ENCODE results near the gene NF2.
A peak's percentile ranks its signal among the peaks of the same experiment; 100 is the strongest.
"Not testable (repeated sequence)": the region's sequence is repeated elsewhere in the genome, so short reads cannot be mapped to it uniquely, and the experiment has no call there.

NF2 gene

DNA sequence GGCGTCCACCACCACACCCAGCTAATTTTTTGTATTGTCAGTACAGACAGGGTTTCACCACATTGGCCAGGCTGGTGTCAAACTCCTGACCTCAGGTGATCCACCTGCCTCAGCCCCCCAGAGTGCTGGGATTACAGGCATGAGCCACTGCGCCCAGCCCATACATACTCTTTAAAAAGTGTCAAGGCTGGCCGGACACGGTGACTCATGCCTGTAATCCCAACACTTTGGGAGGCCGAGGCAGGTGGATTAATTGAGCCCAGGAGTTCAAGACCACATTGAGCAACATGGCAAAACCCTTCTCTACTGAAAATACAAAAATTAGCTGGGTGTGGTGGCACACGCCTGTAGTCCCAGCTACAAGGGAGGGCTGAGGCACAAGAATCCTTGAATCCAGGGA, 9.0 kb upstream of the NF2 start:
- not testable (repeated sequence) for H3K9ac ChIP-seq (ENCODE audit: low read depth in 1 of 2, low read length in 2 of 2); H3K27ac ChIP-seq (ENCODE audit: low read depth in 2 of 2, low read length in 2 of 2); H3K4me1 ChIP-seq (ENCODE audit: control insufficient read depth in 2 of 2, insufficient read depth in 2 of 2, low read length in 2 of 2); H3K4me3 ChIP-seq (ENCODE audit: low read length in 2 of 2); H3K9me3 ChIP-seq (ENCODE audit: control insufficient read depth in 2 of 2, low read length in 2 of 2); H3K36me3 ChIP-seq (ENCODE audit: control insufficient read depth in 2 of 2, insufficient read depth in 2 of 2, low read length in 2 of 2); H3K27me3 ChIP-seq (ENCODE audit: control insufficient read depth in 2 of 2, insufficient read depth in 2 of 2, low read length in 2 of 2)

GRCh38 chr22:29596408-29596807, 7.0 kb upstream of the NF2 start:
- H3K27ac ChIP-seq (ENCODE audit: low read depth in 2 of 2, low read length in 2 of 2): no peak overlapping the region

GRCh38 chr22:29597871-29598683, 5.4 kb upstream of the NF2 start:
- H3K27me3 ChIP-seq (ENCODE audit: control insufficient read depth in 2 of 2, insufficient read depth in 2 of 2, low read length in 2 of 2); H3K27ac ChIP-seq (ENCODE audit: low read depth in 2 of 2, low read length in 2 of 2); H3K36me3 ChIP-seq (ENCODE audit: control insufficient read depth in 2 of 2, insufficient read depth in 2 of 2, low read length in 2 of 2); H3K4me1 ChIP-seq (ENCODE audit: control insufficient read depth in 2 of 2, insufficient read depth in 2 of 2, low read length in 2 of 2); H3K4me3 ChIP-seq (ENCODE audit: low read length in 2 of 2); H3K9ac ChIP-seq (ENCODE audit: low read depth in 1 of 2, low read length in 2 of 2); H3K9me3 ChIP-seq (ENCODE audit: control insufficient read depth in 2 of 2, low read length in 2 of 2): not testable (repeated sequence)

More at GRCh38 chr22:29596408-29596807, 7.0 kb upstream of the NF2 start:
- Histone ChIP-seq H3K9me3 (ENCODE audit: control insufficient read depth in 2 of 2, low read length in 2 of 2) (no peaks in the 10 kb centered on the region), H3K9ac (ENCODE audit: low read depth in 1 of 2, low read length in 2 of 2) (no peak overlapping the region), H3K27me3 (ENCODE audit: control insufficient read depth in 2 of 2, insufficient read depth in 2 of 2, low read length in 2 of 2) (no peaks in the 10 kb centered on the region), H3K36me3 (ENCODE audit: control insufficient read depth in 2 of 2, insufficient read depth in 2 of 2, low read length in 2 of 2) (no peaks in the 10 kb centered on the region), H3K4me3 (ENCODE audit: low read length in 2 of 2) (no peak overlapping the region), H3K4me1 (ENCODE audit: control insufficient read depth in 2 of 2, insufficient read depth in 2 of 2, low read length in 2 of 2) (peaks cover 0 to 4% of the 10 kb centered on the region in 2 donors)

DNA sequence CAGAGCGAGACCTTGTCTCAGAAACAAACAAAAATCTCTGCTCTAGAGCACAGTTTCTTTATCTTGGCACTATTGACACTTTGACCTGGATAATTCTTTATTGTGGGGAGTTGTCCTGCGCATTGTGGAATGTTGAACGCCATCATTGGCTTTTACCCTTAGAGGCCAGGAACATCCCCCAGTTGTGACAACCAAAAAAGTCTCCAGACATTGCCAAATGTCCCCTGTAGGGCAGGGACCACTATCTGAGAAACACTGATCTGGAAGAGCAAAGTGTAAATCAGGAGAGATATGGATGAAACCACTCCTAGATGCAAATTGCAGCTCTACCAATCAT, 4.8 kb upstream of the NF2 start:
- no peak overlapping the region for H3K4me3 ChIP-seq (ENCODE audit: low read length in 2 of 2)
- H3K9ac ChIP-seq (ENCODE audit: low read depth in 1 of 2, low read length in 2 of 2): no peak overlapping the region
- H3K4me1 ChIP-seq (ENCODE audit: control insufficient read depth in 2 of 2, insufficient read depth in 2 of 2, low read length in 2 of 2): peaks cover 0 to 6% of the 10 kb centered on the region in 2 donors
- H3K27me3 ChIP-seq (ENCODE audit: control insufficient read depth in 2 of 2, insufficient read depth in 2 of 2, low read length in 2 of 2): no peaks in the 10 kb centered on the region
- no peak overlapping the region for H3K27ac ChIP-seq (ENCODE audit: low read depth in 2 of 2, low read length in 2 of 2)
- H3K9me3 ChIP-seq (ENCODE audit: control insufficient read depth in 2 of 2, low read length in 2 of 2): no peaks in the 10 kb centered on the region
- H3K36me3 ChIP-seq (ENCODE audit: control insufficient read depth in 2 of 2, insufficient read depth in 2 of 2, low read length in 2 of 2): no peaks in the 10 kb centered on the region

DNA sequence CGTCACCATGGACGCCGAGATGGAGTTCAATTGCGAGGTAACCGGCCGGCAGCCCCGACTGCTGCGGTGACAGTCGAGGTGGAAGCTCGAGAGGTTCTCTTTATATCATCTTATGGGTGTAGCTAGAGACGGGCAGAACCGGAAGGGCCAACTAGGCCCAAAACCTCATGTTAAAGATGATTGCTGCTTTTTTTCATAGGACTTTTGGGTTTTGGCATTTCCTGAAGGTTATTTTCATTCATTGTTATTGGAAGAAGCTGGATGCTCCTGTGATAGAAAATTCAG, 585 bp downstream of the NF2 start:
- Histone ChIP-seq H3K27ac (ENCODE audit: low read depth in 2 of 2, low read length in 2 of 2) (peak overlapping the region; percentile 87 to 93), H3K27me3 (ENCODE audit: control insufficient read depth in 2 of 2, insufficient read depth in 2 of 2, low read length in 2 of 2) (no peaks in the 10 kb centered on the region), H3K4me3 (ENCODE audit: low read length in 2 of 2) (peak overlapping the region; percentile 75 to 92), H3K9ac (ENCODE audit: low read depth in 1 of 2, low read length in 2 of 2) (peak overlapping the region; percentile 89 to 97), H3K9me3 (ENCODE audit: control insufficient read depth in 2 of 2, low read length in 2 of 2) (no peaks in the 10 kb centered on the region), H3K4me1 (ENCODE audit: control insufficient read depth in 2 of 2, insufficient read depth in 2 of 2, low read length in 2 of 2) (peaks cover 2 to 9% of the 10 kb centered on the region in 2 donors), H3K36me3 (ENCODE audit: control insufficient read depth in 2 of 2, insufficient read depth in 2 of 2, low read length in 2 of 2) (peaks cover 0 to 3% of the 10 kb centered on the region in 2 donors)

GRCh38 chr22:29605527-29605850, 2.1 kb downstream of the NF2 start:
- Histone ChIP-seq H3K9ac (ENCODE audit: low read depth in 1 of 2, low read length in 2 of 2) (no peak overlapping the region), H3K27me3 (ENCODE audit: control insufficient read depth in 2 of 2, insufficient read depth in 2 of 2, low read length in 2 of 2) (no peaks in the 10 kb centered on the region), H3K27ac (ENCODE audit: low read depth in 2 of 2, low read length in 2 of 2) (no peak overlapping the region), H3K9me3 (ENCODE audit: control insufficient read depth in 2 of 2, low read length in 2 of 2) (no peaks in the 10 kb centered on the region), H3K4me3 (ENCODE audit: low read length in 2 of 2) (no peak overlapping the region), H3K4me1 (ENCODE audit: control insufficient read depth in 2 of 2, insufficient read depth in 2 of 2, low read length in 2 of 2) (peaks cover 2 to 9% of the 10 kb centered on the region in 2 donors), H3K36me3 (ENCODE audit: control insufficient read depth in 2 of 2, insufficient read depth in 2 of 2, low read length in 2 of 2) (peaks cover 0 to 3% of the 10 kb centered on the region in 2 donors)

GRCh38 chr22:29606320-29606719, 2.9 kb downstream of the NF2 start:
- no peaks in the 10 kb centered on the region for H3K9me3 ChIP-seq (ENCODE audit: control insufficient read depth in 2 of 2, low read length in 2 of 2)
- H3K27me3 ChIP-seq (ENCODE audit: control insufficient read depth in 2 of 2, insufficient read depth in 2 of 2, low read length in 2 of 2): no peaks in the 10 kb centered on the region

GRCh38 chr22:29607426-29607825, 4.0 kb downstream of the NF2 start:
- no peak overlapping the region for H3K9ac ChIP-seq (ENCODE audit: low read depth in 1 of 2, low read length in 2 of 2)
- H3K4me3 ChIP-seq (ENCODE audit: low read length in 2 of 2): no peak overlapping the region
- H3K27ac ChIP-seq (ENCODE audit: low read depth in 2 of 2, low read length in 2 of 2): no peak overlapping the region
- peaks cover 0 to 9% of the 10 kb centered on the region in 2 donors for H3K4me1 ChIP-seq (ENCODE audit: control insufficient read depth in 2 of 2, insufficient read depth in 2 of 2, low read length in 2 of 2)
- no peaks in the 10 kb centered on the region for H3K9me3 ChIP-seq (ENCODE audit: control insufficient read depth in 2 of 2, low read length in 2 of 2)
- no peaks in the 10 kb centered on the region for H3K27me3 ChIP-seq (ENCODE audit: control insufficient read depth in 2 of 2, insufficient read depth in 2 of 2, low read length in 2 of 2)
- H3K36me3 ChIP-seq (ENCODE audit: control insufficient read depth in 2 of 2, insufficient read depth in 2 of 2, low read length in 2 of 2): peaks cover 0 to 3% of the 10 kb centered on the region in 2 donors

More at GRCh38 chr22:29606320-29606719, 2.9 kb downstream of the NF2 start:
- no peak overlapping the region for H3K4me3 ChIP-seq (ENCODE audit: low read length in 2 of 2)
- H3K9ac ChIP-seq (ENCODE audit: low read depth in 1 of 2, low read length in 2 of 2): no peak overlapping the region
- peaks cover 2 to 9% of the 10 kb centered on the region in 2 donors for H3K4me1 ChIP-seq (ENCODE audit: control insufficient read depth in 2 of 2, insufficient read depth in 2 of 2, low read length in 2 of 2)
- peaks cover 0 to 3% of the 10 kb centered on the region in 2 donors for H3K36me3 ChIP-seq (ENCODE audit: control insufficient read depth in 2 of 2, insufficient read depth in 2 of 2, low read length in 2 of 2)
- H3K27ac ChIP-seq (ENCODE audit: low read depth in 2 of 2, low read length in 2 of 2): no peak overlapping the region

- H3K27me3 ChIP-seq (ENCODE audit: control insufficient read depth in 2 of 2, insufficient read depth in 2 of 2, low read length in 2 of 2): no peaks in the 10 kb centered on the region
- H3K36me3 ChIP-seq (ENCODE audit: control insufficient read depth in 2 of 2, insufficient read depth in 2 of 2, low read length in 2 of 2): peaks cover 0 to 3% of the 10 kb centered on the region in 2 donors
- H3K27ac ChIP-seq (ENCODE audit: low read depth in 2 of 2, low read length in 2 of 2): no peak overlapping the region
- H3K4me3 ChIP-seq (ENCODE audit: low read length in 2 of 2): no peak overlapping the region
- H3K4me1 ChIP-seq (ENCODE audit: control insufficient read depth in 2 of 2, insufficient read depth in 2 of 2, low read length in 2 of 2): peaks cover 0 to 6% of the 10 kb centered on the region in 2 donors
- no peaks in the 10 kb centered on the region for H3K9me3 ChIP-seq (ENCODE audit: control insufficient read depth in 2 of 2, low read length in 2 of 2)
- no peak overlapping the region for H3K9ac ChIP-seq (ENCODE audit: low read depth in 1 of 2, low read length in 2 of 2)
Measured at GRCh38 chr22:29609139-29609538, 5.7 kb downstream of the NF2 start.

DNA sequence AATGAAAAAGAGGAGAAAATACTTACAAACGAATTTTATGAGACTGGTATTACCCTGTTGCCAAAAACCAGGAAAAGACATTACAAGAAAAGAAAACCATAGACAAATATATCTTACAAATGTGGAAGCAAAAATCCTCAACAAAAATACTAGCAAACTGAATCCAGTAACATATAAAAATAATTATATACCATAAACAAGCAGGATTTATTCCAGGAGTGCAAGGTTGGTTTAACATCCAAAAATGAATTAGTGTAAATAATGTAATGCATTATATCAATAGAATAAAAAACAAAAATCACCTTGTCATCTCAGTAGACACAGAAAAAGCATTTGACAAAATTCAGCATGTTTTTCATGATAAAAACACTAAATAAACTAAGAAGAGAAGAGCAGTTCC, 7.3 kb downstream of the NF2 start:
- no peak overlapping the region for H3K9ac ChIP-seq (ENCODE audit: low read depth in 1 of 2, low read length in 2 of 2)
- H3K27ac ChIP-seq (ENCODE audit: low read depth in 2 of 2, low read length in 2 of 2): no peak overlapping the region
- H3K27me3 ChIP-seq (ENCODE audit: control insufficient read depth in 2 of 2, insufficient read depth in 2 of 2, low read length in 2 of 2): no peaks in the 10 kb centered on the region
- no peaks in the 10 kb centered on the region for H3K4me1 ChIP-seq (ENCODE audit: control insufficient read depth in 2 of 2, insufficient read depth in 2 of 2, low read length in 2 of 2)
- H3K36me3 ChIP-seq (ENCODE audit: control insufficient read depth in 2 of 2, insufficient read depth in 2 of 2, low read length in 2 of 2): peaks cover 0 to 3% of the 10 kb centered on the region in 2 donors
- H3K4me3 ChIP-seq (ENCODE audit: low read length in 2 of 2): no peak overlapping the region
- no peaks in the 10 kb centered on the region for H3K9me3 ChIP-seq (ENCODE audit: control insufficient read depth in 2 of 2, low read length in 2 of 2)
